GM12878 (cell line): ENCODE measurements around the gene CDH18. TPM values are rescaled to one million over a fixed set of nuclear protein-coding genes. Genes with fewer than 3 reads are reported as not detected.

Experiments
- ATAC-seq: fragments of 200-7000 bp; cut with Tn5 transposase; 3 replicates; pipeline ENCODE4 v1.9.1; 2020; ENCODE audit warnings: mild to moderate bottlenecking, moderate library complexity
- BruUV-seq: library from RNA; stranded (reverse); fragments of 400-500 nt; replicated peaks from 2 replicates; lab custom pipeline; 2021; lab: Mats Ljungman, UMichigan
- CTCF ChIA-PET: fragments of 300-600 bp; sonication (Branson Sonifier 250); formaldehyde crosslinking; extraction: SDS; loops from one replicate; lab custom pipeline; 2021; ENCODE audit warnings: inconsistent platforms; lab: Yijun Ruan, JAX
- POLR2A ChIA-PET: fragments of 350-600 bp; formaldehyde crosslinking; extraction: SDS; loops from one replicate; lab custom pipeline; 2021; ENCODE audit warnings: inconsistent platforms; lab: Charles Lee
- RAD21 ChIA-PET: fragments of 300-600 bp; sonication (Branson Sonifier 250); formaldehyde crosslinking; loops from one replicate; lab custom pipeline; 2023; ENCODE audit warnings: antibody characterized with exemption; ENCODE audit not compliant: unreplicated experiment; lab: Charles Lee
- SMC1A ChIA-PET: fragments of 300-600 bp; sonication (Branson Sonifier 250); formaldehyde crosslinking; loops from one replicate; lab custom pipeline; 2023; ENCODE audit not compliant: unreplicated experiment, uncharacterized antibody; lab: Charles Lee
- DNase-seq: peaks from one replicate; pipeline ENCODE4 v3.0.0-alpha.2; 2011; ENCODE audit warnings: low read depth, low spot score
- FAIRE-seq: peaks from 3 replicates; lab custom pipeline; 2011; peaks lifted over from hg19 to GRCh38; lab: Jason Lieb, UNC
- H2AFZ ChIP-seq: 2 replicates; pipeline ENCODE4 v1.6.0; 2011; ENCODE audit warnings: low read depth, low read length, control low read depth; ENCODE audit not compliant: control insufficient read depth
- H3K27ac ChIP-seq: 2 replicates; pipeline ENCODE4 v1.5.1; 2011; ENCODE audit warnings: control low read depth; ENCODE audit not compliant: control insufficient read depth, insufficient read depth
- H3K27me3 ChIP-seq, 2 experiments: replicated peaks in 1 of 2; 2 replicates each; pipeline versions ENCODE4 v1.6.0 to v1.6.1; 2011; ENCODE audit warnings: low read length in 1 of 2; ENCODE audit not compliant: control insufficient read depth in 2 of 2, insufficient read depth in 2 of 2
- H3K36me3 ChIP-seq, 2 experiments: 2 replicates each; pipeline ENCODE4 v1.5.1; 2011; ENCODE audit warnings: low read length in 1 of 2; ENCODE audit not compliant: control insufficient read depth in 2 of 2, insufficient read depth in 2 of 2
- H3K4me1 ChIP-seq: 2 replicates; pipeline ENCODE4 v1.6.1; 2011; ENCODE audit warnings: mild to moderate bottlenecking, low read length, moderate library complexity, mixed read lengths; ENCODE audit not compliant: control insufficient read depth, insufficient read depth
- H3K4me2 ChIP-seq: 2 replicates; pipeline ENCODE4 v1.6.0; 2011; ENCODE audit warnings: control low read depth; ENCODE audit not compliant: control insufficient read depth, insufficient read depth
- H3K4me3 ChIP-seq: fragments of 200-600 bp; sonication (generic); 2 replicates; pipeline ENCODE4 v1.5.1; 2016
- H3K79me2 ChIP-seq: 2 replicates; pipeline ENCODE4 v1.6.0; 2011; ENCODE audit warnings: low read length; ENCODE audit not compliant: control insufficient read depth, insufficient read depth
- H3K9ac ChIP-seq: 2 replicates; pipeline ENCODE4 v1.8.0; 2011; ENCODE audit warnings: low read length, control low read depth, mixed read lengths; ENCODE audit not compliant: control insufficient read depth, insufficient read depth
- H3K9me3 ChIP-seq: replicated peaks from 3 replicates; pipeline ENCODE4 v1.5.1; 2011; ENCODE audit warnings: mild to moderate bottlenecking, low read length; ENCODE audit not compliant: control insufficient read depth, insufficient read depth
- H4K20me1 ChIP-seq: 2 replicates; pipeline ENCODE4 v1.6.0; 2011; ENCODE audit not compliant: control insufficient read depth, insufficient read depth
- BRCA1 ChIP-seq: IDR thresholded peaks from 2 replicates; pipeline ENCODE4 v1.6.1; 2011; ENCODE audit warnings: low read depth, low read length, improper control_type of control experiment
- DPF2 ChIP-seq: fragments of 450-650 bp; IDR thresholded peaks from 2 replicates; pipeline ENCODE4 v1.6.1; 2017; ENCODE audit warnings: mild to moderate bottlenecking
- EED ChIP-seq: sonication (generic); IDR thresholded peaks from 2 replicates; pipeline ENCODE4 v1.6.1; 2016; ENCODE audit warnings: antibody characterized with exemption, low read depth
- ETV6 ChIP-seq, 2 experiments: fragments of 450-650 bp in 1 of 2; IDR thresholded peaks in 1 of 2; conservative IDR thresholded peaks in 1 of 2; 2 replicates each; pipeline ENCODE4 v1.6.1; 2014; ENCODE audit warnings: antibody characterized with exemption in 1 of 2, borderline replicate concordance in 1 of 2, low read depth in 1 of 2, mild to moderate bottlenecking in 1 of 2, moderate library complexity in 1 of 2
- EZH2 ChIP-seq: IDR thresholded peaks from 2 replicates; pipeline ENCODE4 v1.6.1; 2012; ENCODE audit warnings: low read depth, mild to moderate bottlenecking, control low read depth, inconsistent platforms, low read length, borderline replicate concordance; ENCODE audit not compliant: control insufficient read depth
- HDAC2 ChIP-seq: fragments of 200-600 bp; sonication (generic); IDR thresholded peaks from 2 replicates; pipeline ENCODE4 v1.6.1; 2017
- IKZF1 ChIP-seq: fragments of 450-650 bp; conservative IDR thresholded peaks from 2 replicates; pipeline ENCODE4 v1.6.1; 2017; ENCODE audit warnings: antibody characterized with exemption, mild to moderate bottlenecking
- JUND ChIP-seq: IDR thresholded peaks from 2 replicates; pipeline ENCODE4 v1.6.1; 2012; ENCODE audit warnings: low read depth, mild to moderate bottlenecking, low read length, improper control_type of control experiment, moderate library complexity
- MTA2 ChIP-seq: fragments of 450-650 bp; IDR thresholded peaks from 2 replicates; pipeline ENCODE4 v1.6.1; 2016; ENCODE audit warnings: low read depth, mild to moderate bottlenecking, moderate library complexity
- NFXL1 ChIP-seq: fragments of 450-650 bp; IDR thresholded peaks from 2 replicates; pipeline ENCODE4 v1.6.1; 2017; ENCODE audit warnings: antibody characterized with exemption, mild to moderate bottlenecking, borderline replicate concordance
- NFYB ChIP-seq: IDR thresholded peaks from 2 replicates; pipeline ENCODE4 v1.6.1; 2011; ENCODE audit warnings: low read depth, mild to moderate bottlenecking, low read length, improper control_type of control experiment, moderate library complexity; ENCODE audit not compliant: insufficient read depth
- RUNX3 ChIP-seq: IDR thresholded peaks from 2 replicates; pipeline ENCODE4 v1.6.1; 2012; ENCODE audit warnings: low read length, inconsistent platforms
- SMARCA5 ChIP-seq: fragments of 450-650 bp; IDR thresholded peaks from 2 replicates; pipeline ENCODE4 v1.6.1; 2017; ENCODE audit warnings: mild to moderate bottlenecking
- SRF ChIP-seq, 2 experiments: IDR thresholded peaks; 2 replicates each; pipeline ENCODE4 v1.6.1; 2011; ENCODE audit warnings: low read depth in 2 of 2, low read length in 2 of 2, mild to moderate bottlenecking in 1 of 2, moderate library complexity in 1 of 2
- TAF1 ChIP-seq: IDR thresholded peaks from 2 replicates; pipeline ENCODE4 v1.6.1; 2011; ENCODE audit warnings: mild to moderate bottlenecking, low read depth, low read length, borderline replicate concordance
- USF2 ChIP-seq: IDR thresholded peaks from 2 replicates; pipeline ENCODE4 v1.6.1; 2011; ENCODE audit warnings: low read depth, low read length, improper control_type of control experiment, borderline replicate concordance
- WRNIP1 ChIP-seq: IDR thresholded peaks from 2 replicates; pipeline ENCODE4 v1.6.1; 2011; ENCODE audit warnings: low read depth, low read length, improper control_type of control experiment, borderline replicate concordance
- YBX1 ChIP-seq: fragments of 450-650 bp; IDR thresholded peaks from 2 replicates; pipeline ENCODE4 v1.6.1; 2016; ENCODE audit warnings: antibody characterized with exemption
- ZNF207 ChIP-seq: fragments of 450-650 bp; IDR thresholded peaks from 2 replicates; pipeline ENCODE4 v1.6.1; 2014; ENCODE audit warnings: antibody characterized with exemption, mild to moderate bottlenecking, borderline replicate concordance
- WGBS: methylation state at CpG from one replicate; pipeline ENCODE4 v1.1.6; 2016; ENCODE audit warnings: low lambda C conversion rate; ENCODE audit not compliant: insufficient replicate concordance, insufficient coverage; ENCODE audit errors: missing lambda C conversion rate; 5-methylcytosine and 5-hydroxymethylcytosine counted together
- in situ Hi-C: fragments of 300-500 bp; cut with MboI; formaldehyde crosslinking; loops from 9 replicates; pipeline ENCODE4 v1.14.3; 2018; ENCODE audit warnings: mixed read lengths
- intact Hi-C: fragments of 100-400 bp; cut with micrococcal nuclease; formaldehyde crosslinking; loops from one replicate; pipeline ENCODE4 v1.14.2; 2022; ENCODE audit not compliant: unreplicated experiment
- polyA plus RNA-seq, 11 experiments: library from polyadenylated mRNA; depleted of rRNA in 4 of 11; unstranded in 6 of 11; stranded (reverse) in 5 of 11; fragments of >200 nt; fragmentation: Nextera tagmentation in 4 of 11; fragmentation: Illumina TruSeq in 1 of 11; extraction: Ambion mirVana in 4 of 11; extraction: Trizol in 1 of 11; gene quantifications; 1 replicate in 1 of 11; 2 replicates in 10 of 11; pipeline versions ENCODE4 v1.2.1 to v1.2.3, GENCODE V29; 2011 to 2016; ENCODE audit warnings: inconsistent platforms in 2 of 11, missing spikeins in 2 of 11, low read depth in 1 of 11
- total RNA-seq, 4 experiments: library from RNA; depleted of rRNA in 3 of 4; stranded (reverse); fragments of >200 nt in 3 of 4; fragmentation: Illumina TruSeq in 1 of 4; extraction: Trizol in 1 of 4; gene quantifications; 2 replicates each; pipeline versions ENCODE4 v1.2.1 to v1.2.3, GENCODE V29; 2013 to 2021
- TF ChIP-seq, protein P1 (sequence below): fragments of 450-650 bp; IDR thresholded peaks from 2 replicates; pipeline ENCODE4 v1.6.1; 2017; ENCODE audit warnings: mild to moderate bottlenecking, moderate library complexity

CDH18 gene
- total and polyA plus RNA-seq, 10 of the 15 experiments (the other 5 are each of a cell fraction or from before 2014, with no cell fraction given): 0.41 TPM; not detected in 9

DNA sequence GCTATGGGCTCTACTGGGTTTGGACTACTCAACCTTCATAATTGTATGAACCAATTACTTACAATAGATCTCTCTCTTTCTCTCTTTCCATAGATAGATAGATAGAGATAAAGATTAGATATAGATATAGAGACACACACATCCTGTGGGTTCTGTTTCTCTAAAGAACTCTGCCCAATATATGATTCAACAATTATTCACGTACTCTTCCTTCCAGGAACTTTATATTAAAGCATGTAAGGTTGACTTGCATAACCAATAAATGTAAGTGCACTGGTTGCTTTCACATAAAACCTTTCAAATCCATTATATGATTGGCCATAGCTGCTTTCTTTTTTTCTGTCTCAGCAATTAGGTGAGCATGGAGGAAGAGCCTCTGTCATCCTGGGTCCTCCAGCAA is 46.7 kb upstream of the CDH18 start:
- Histone ChIP-seq H4K20me1 (no peaks in the 10 kb centered on the region), H3K4me2 (no peak overlapping the region), H3K27ac (no peak overlapping the region), H3K9ac (no peak overlapping the region), H3K9me3 (no peaks in the 10 kb centered on the region), H3K4me3 (no peak overlapping the region), H3K27me3 (no peaks in the 10 kb centered on the region), H2AFZ (no peak overlapping the region), H3K4me1 (no peaks in the 10 kb centered on the region), H3K79me2 (no peaks in the 10 kb centered on the region), H3K36me3 (no peaks in the 10 kb centered on the region)
- ChIA-PET CTCF (no interaction called here), POLR2A (no interaction called here), SMC1A (no interaction called here), RAD21 (no interaction called here)
- intact Hi-C loops (no loop called here), in situ Hi-C loops (no loop called here)
- ATAC-seq (no peak), DNase-seq (no peak), FAIRE-seq (no peak)
- TF ChIP-seq EED (no peak), RUNX3 (no peak), EZH2 (no peak), NFYB (no peak), ZNF207 (no peak), ETV6 (conservative IDR thresholded peaks at IDR 0.05 in 1 of 2, IDR thresholded peaks at IDR 0.05 in 1 of 2; ENCODE audit: borderline replicate concordance in 1 of 2, low read depth in 1 of 2) (no peak), JUND (no peak), SRF (IDR thresholded peaks at IDR 0.05; ENCODE audit: low read depth in 2 of 2, low read length in 2 of 2) (no peak), NFXL1 (no peak), IKZF1 (no peak), DPF2 (no peak), BRCA1 (no peak), WRNIP1 (no peak), MTA2 (no peak), SMARCA5 (no peak), USF2 (no peak), HDAC2 (no peak), YBX1 (no peak), TAF1 (no peak)
- TF ChIP-seq, protein P1, sequence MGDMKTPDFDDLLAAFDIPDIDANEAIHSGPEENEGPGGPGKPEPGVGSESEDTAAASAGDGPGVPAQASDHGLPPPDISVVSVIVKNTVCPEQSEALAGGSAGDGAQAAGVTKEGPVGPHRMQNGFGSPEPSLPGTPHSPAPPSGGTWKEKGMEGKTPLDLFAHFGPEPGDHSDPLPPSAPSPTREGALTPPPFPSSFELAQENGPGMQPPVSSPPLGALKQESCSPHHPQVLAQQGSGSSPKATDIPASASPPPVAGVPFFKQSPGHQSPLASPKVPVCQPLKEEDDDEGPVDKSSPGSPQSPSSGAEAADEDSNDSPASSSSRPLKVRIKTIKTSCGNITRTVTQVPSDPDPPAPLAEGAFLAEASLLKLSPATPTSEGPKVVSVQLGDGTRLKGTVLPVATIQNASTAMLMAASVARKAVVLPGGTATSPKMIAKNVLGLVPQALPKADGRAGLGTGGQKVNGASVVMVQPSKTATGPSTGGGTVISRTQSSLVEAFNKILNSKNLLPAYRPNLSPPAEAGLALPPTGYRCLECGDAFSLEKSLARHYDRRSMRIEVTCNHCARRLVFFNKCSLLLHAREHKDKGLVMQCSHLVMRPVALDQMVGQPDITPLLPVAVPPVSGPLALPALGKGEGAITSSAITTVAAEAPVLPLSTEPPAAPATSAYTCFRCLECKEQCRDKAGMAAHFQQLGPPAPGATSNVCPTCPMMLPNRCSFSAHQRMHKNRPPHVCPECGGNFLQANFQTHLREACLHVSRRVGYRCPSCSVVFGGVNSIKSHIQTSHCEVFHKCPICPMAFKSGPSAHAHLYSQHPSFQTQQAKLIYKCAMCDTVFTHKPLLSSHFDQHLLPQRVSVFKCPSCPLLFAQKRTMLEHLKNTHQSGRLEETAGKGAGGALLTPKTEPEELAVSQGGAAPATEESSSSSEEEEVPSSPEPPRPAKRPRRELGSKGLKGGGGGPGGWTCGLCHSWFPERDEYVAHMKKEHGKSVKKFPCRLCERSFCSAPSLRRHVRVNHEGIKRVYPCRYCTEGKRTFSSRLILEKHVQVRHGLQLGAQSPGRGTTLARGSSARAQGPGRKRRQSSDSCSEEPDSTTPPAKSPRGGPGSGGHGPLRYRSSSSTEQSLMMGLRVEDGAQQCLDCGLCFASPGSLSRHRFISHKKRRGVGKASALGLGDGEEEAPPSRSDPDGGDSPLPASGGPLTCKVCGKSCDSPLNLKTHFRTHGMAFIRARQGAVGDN: no peak
- no TSS peak for BruUV-seq
- WGBS: 0% methylated on average over 1 of the region's 1 CpG
